ENCODE data around the gene CGNL1. TPM values are rescaled to one million over a fixed set of nuclear protein-coding genes. Genes with fewer than 3 reads are reported as not detected.

The CGNL1 gene
- total RNA-seq, 2 donors from 2014 or later: 11.8 to 33.5 TPM

- Histone ChIP-seq H3K9me3 (no peaks in the 10 kb centered on the region), H3K27ac (no peak overlapping the region), H3K36me3 (peaks cover 12% of the 10 kb centered on the region), H3K4me1 (ENCODE audit: control insufficient read depth in 1 of 2, low read depth in 2 of 2) (peaks cover 5 to 13% of the 10 kb centered on the region in 2 donors), H3K4me3 (no peak overlapping the region), H3K27me3 (replicated peaks; ENCODE audit: insufficient read depth) (no peaks in the 10 kb centered on the region)
- DNase-seq (ENCODE audit: low spot score) (no peak), ATAC-seq (ENCODE audit: insufficient number of reproducible peaks, low FRiP score, low read depth) (no peak)
- TF ChIP-seq CTCF (IDR thresholded peaks at IDR 0.05): no peak
These were observed 166.2 kb downstream of the CGNL1 start for GRCh38 chr15:57542505-57542817.

- no peak overlapping the region for H3K27ac ChIP-seq
- ATAC-seq (ENCODE audit: insufficient number of reproducible peaks, low FRiP score, low read depth) (no peak), DNase-seq (ENCODE audit: low spot score) (no peak)
- peaks cover 12% of the 10 kb centered on the region for H3K36me3 ChIP-seq
- H3K4me1 ChIP-seq (ENCODE audit: control insufficient read depth in 1 of 2, low read depth in 2 of 2): peaks cover 0 to 3% of the 10 kb centered on the region in 2 donors
- TF ChIP-seq CTCF (IDR thresholded peaks at IDR 0.05): no peak
- no peak overlapping the region for H3K4me3 ChIP-seq
- no peaks in the 10 kb centered on the region for H3K27me3 ChIP-seq (replicated peaks; ENCODE audit: insufficient read depth)
- no peaks in the 10 kb centered on the region for H3K9me3 ChIP-seq
These were observed 168.7 kb downstream of the CGNL1 start for GRCh38 chr15:57544848-57545480.

- Histone ChIP-seq H3K36me3 (peaks cover 12% of the 10 kb centered on the region), H3K4me1 (ENCODE audit: control insufficient read depth in 1 of 2, low read depth in 2 of 2) (peaks cover 2 to 10% of the 10 kb centered on the region in 2 donors), H3K27me3 (replicated peaks; ENCODE audit: insufficient read depth) (no peaks in the 10 kb centered on the region), H3K4me3 (no peak overlapping the region), H3K27ac (no peak overlapping the region), H3K9me3 (no peaks in the 10 kb centered on the region)
- TF ChIP-seq CTCF (IDR thresholded peaks at IDR 0.05): no peak
- ATAC-seq (ENCODE audit: insufficient number of reproducible peaks, low FRiP score, low read depth) (no peak), DNase-seq (ENCODE audit: low spot score) (no peak)
These were observed 169.7 kb downstream of the CGNL1 start for GRCh38 chr15:57545995-57546394.

GRCh38 chr15:57547243-57547755 lies 171.0 kb downstream of the CGNL1 start:
- H3K4me3 ChIP-seq: no peak overlapping the region
- H3K9me3 ChIP-seq: no peaks in the 10 kb centered on the region
- TF ChIP-seq CTCF (IDR thresholded peaks at IDR 0.05): no peak
- no peaks in the 10 kb centered on the region for H3K27me3 ChIP-seq (replicated peaks; ENCODE audit: insufficient read depth)
- H3K27ac ChIP-seq: no peak overlapping the region
- DNase-seq (ENCODE audit: low spot score) (no peak), ATAC-seq (ENCODE audit: insufficient number of reproducible peaks, low FRiP score, low read depth) (no peak)
- H3K36me3 ChIP-seq: peaks cover 12% of the 10 kb centered on the region
- H3K4me1 ChIP-seq (ENCODE audit: control insufficient read depth in 1 of 2, low read depth in 2 of 2): peaks cover 4 to 12% of the 10 kb centered on the region in 2 donors

- no peak for TF ChIP-seq CTCF (IDR thresholded peaks at IDR 0.05)
- no peak for DNase-seq (ENCODE audit: low spot score)
- ATAC-seq (ENCODE audit: insufficient number of reproducible peaks, low FRiP score, low read depth): no peak
- H3K4me3 ChIP-seq: no peak overlapping the region
- H3K9me3 ChIP-seq: no peaks in the 10 kb centered on the region
- peaks cover 4 to 12% of the 10 kb centered on the region in 2 donors for H3K4me1 ChIP-seq (ENCODE audit: control insufficient read depth in 1 of 2, low read depth in 2 of 2)
- no peak overlapping the region for H3K27ac ChIP-seq
- H3K27me3 ChIP-seq (replicated peaks; ENCODE audit: insufficient read depth): no peaks in the 10 kb centered on the region
- peaks cover 12% of the 10 kb centered on the region for H3K36me3 ChIP-seq
These were observed 172.0 kb downstream of the CGNL1 start for GRCh38 chr15:57548351-57548750.
